ENCODE data around the gene FAM83C.

Gene FAM83C

DNA sequence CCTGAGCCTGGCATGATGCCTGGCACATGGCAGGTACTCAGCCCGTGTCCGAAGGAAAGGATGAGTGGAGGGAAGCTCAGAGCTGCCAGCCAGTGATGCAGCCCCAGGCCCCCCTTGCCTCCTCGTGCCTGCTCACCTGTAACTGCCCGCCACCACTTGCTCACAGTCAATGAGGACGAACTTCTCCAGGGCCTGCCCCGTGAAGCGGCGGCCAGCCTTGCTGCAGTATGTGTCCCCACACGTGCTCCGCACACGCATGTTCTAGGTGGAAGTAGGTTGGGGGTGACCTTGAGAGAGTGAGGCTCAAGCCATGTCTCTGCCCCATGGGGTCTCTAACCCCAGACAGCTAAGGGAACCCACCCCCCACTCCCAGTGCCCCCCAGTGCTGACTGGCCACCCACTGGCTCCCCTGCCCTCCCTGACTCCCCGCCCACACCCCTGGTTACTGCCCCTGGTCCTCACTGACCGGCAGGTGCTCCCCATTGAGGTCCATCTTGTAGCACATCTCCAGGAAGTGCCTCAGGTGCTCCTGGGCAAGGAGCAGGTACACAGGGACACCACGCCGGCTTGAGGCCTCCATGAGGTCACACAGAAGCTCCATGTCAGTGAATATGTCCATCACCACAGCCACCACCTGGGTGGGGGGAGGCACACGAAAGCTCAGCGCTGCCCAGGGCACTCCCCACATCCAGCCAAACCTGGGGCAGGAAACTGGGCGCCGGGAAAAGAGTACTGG is 3.7 kb downstream of the FAM83C start:
- TF ChIP-seq CREB1 (IDR thresholded peaks at IDR 0.05; ENCODE audit: low read depth) (no peak), YY1 (IDR thresholded peaks at IDR 0.05; ENCODE audit: low read depth) (no peak), TEAD4 (IDR thresholded peaks at IDR 0.05) (no peak), TCF12 (IDR thresholded peaks at IDR 0.05; ENCODE audit: low read depth) (no peak)
- TF ChIP-seq, protein P1, sequence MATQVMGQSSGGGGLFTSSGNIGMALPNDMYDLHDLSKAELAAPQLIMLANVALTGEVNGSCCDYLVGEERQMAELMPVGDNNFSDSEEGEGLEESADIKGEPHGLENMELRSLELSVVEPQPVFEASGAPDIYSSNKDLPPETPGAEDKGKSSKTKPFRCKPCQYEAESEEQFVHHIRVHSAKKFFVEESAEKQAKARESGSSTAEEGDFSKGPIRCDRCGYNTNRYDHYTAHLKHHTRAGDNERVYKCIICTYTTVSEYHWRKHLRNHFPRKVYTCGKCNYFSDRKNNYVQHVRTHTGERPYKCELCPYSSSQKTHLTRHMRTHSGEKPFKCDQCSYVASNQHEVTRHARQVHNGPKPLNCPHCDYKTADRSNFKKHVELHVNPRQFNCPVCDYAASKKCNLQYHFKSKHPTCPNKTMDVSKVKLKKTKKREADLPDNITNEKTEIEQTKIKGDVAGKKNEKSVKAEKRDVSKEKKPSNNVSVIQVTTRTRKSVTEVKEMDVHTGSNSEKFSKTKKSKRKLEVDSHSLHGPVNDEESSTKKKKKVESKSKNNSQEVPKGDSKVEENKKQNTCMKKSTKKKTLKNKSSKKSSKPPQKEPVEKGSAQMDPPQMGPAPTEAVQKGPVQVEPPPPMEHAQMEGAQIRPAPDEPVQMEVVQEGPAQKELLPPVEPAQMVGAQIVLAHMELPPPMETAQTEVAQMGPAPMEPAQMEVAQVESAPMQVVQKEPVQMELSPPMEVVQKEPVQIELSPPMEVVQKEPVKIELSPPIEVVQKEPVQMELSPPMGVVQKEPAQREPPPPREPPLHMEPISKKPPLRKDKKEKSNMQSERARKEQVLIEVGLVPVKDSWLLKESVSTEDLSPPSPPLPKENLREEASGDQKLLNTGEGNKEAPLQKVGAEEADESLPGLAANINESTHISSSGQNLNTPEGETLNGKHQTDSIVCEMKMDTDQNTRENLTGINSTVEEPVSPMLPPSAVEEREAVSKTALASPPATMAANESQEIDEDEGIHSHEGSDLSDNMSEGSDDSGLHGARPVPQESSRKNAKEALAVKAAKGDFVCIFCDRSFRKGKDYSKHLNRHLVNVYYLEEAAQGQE (IDR thresholded peaks at IDR 0.05; ENCODE audit: low read depth): no peak

- TF ChIP-seq YY1 (IDR thresholded peaks at IDR 0.05; ENCODE audit: low read depth) (no peak), TCF12 (IDR thresholded peaks at IDR 0.05; ENCODE audit: low read depth) (no peak), RAD21 (IDR thresholded peaks at IDR 0.05; ENCODE audit: low read depth) (no peak), NFIC (IDR thresholded peaks at IDR 0.05) (no peak), TEAD4 (IDR thresholded peaks at IDR 0.05) (no peak), ZBTB7A (IDR thresholded peaks at IDR 0.05; ENCODE audit: low read depth) (no peak), TAF1 (IDR thresholded peaks at IDR 0.05; ENCODE audit: low read depth) (no peak), CREB1 (IDR thresholded peaks at IDR 0.05; ENCODE audit: low read depth) (no peak), CEBPB (IDR thresholded peaks at IDR 0.05) (no peak), FOXM1 (IDR thresholded peaks at IDR 0.05; ENCODE audit: borderline replicate concordance, low read depth) (no peak), EP300 (IDR thresholded peaks at IDR 0.05; ENCODE audit: borderline replicate concordance) (no peak), USF1 (IDR thresholded peaks at IDR 0.05) (no peak), EGR1 (IDR thresholded peaks at IDR 0.05) (no peak)
- TF ChIP-seq, protein P1 (IDR thresholded peaks at IDR 0.05; ENCODE audit: low read depth): no peak
- TF ChIP-seq, protein P2, sequence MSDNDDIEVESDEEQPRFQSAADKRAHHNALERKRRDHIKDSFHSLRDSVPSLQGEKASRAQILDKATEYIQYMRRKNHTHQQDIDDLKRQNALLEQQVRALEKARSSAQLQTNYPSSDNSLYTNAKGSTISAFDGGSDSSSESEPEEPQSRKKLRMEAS (IDR thresholded peaks at IDR 0.05): no peak
Observed at GRCh38 chr20:35287509-35288324, 4.5 kb downstream of the FAM83C start.

GRCh38 chr20:35286899-35287508 is 5.2 kb downstream of the FAM83C start:
- TF ChIP-seq RAD21 (IDR thresholded peaks at IDR 0.05; ENCODE audit: low read depth) (no peak), ZBTB7A (IDR thresholded peaks at IDR 0.05; ENCODE audit: low read depth) (no peak), EP300 (IDR thresholded peaks at IDR 0.05; ENCODE audit: borderline replicate concordance) (no peak), FOXM1 (IDR thresholded peaks at IDR 0.05; ENCODE audit: borderline replicate concordance, low read depth) (no peak), TCF12 (IDR thresholded peaks at IDR 0.05; ENCODE audit: low read depth) (no peak), EGR1 (IDR thresholded peaks at IDR 0.05) (no peak), CREB1 (IDR thresholded peaks at IDR 0.05; ENCODE audit: low read depth) (no peak), NFIC (IDR thresholded peaks at IDR 0.05) (no peak), USF1 (IDR thresholded peaks at IDR 0.05) (no peak), TEAD4 (IDR thresholded peaks at IDR 0.05) (no peak), YY1 (IDR thresholded peaks at IDR 0.05; ENCODE audit: low read depth) (no peak), TAF1 (IDR thresholded peaks at IDR 0.05; ENCODE audit: low read depth) (no peak)
- TF ChIP-seq, protein P1 (IDR thresholded peaks at IDR 0.05; ENCODE audit: low read depth): no peak
- TF ChIP-seq, protein P2 (IDR thresholded peaks at IDR 0.05): no peak
